DMS53 treated with DMSO at 0.1 percent for 48 hours (cell line): ENCODE measurements around the gene UBE2E2.
"Not testable (repeated sequence)": the region's sequence is repeated elsewhere in the genome, so short reads cannot be mapped to it uniquely, and the experiment has no call there.

ENCODE experiments used
- DNase-seq: peaks from one replicate; lab custom pipeline; 2025; ENCODE audit not compliant: unreplicated experiment; lab: John Stamatoyannopoulos, UW

UBE2E2 gene

DNA sequence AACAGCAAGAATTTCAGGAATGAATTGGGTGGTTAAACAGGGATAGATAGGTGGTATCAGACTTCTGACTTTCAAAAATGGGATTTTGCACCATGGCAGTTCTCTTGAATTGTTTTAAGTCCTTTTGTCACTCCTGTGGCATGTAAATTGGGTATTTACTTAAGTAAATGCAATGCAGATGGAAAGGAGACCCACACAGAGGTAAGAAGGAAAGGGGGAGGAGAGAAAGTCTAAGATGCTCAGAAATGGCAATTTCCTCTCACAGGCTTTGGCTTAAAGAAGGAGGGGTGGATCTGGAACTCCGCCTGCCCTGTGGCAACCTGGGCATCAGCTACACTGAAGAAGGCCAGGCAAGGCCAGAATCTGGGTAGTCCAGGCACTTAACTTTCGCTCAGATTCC is 405.5 kb downstream of the UBE2E2 start:
- no peak for DNase-seq

DNA sequence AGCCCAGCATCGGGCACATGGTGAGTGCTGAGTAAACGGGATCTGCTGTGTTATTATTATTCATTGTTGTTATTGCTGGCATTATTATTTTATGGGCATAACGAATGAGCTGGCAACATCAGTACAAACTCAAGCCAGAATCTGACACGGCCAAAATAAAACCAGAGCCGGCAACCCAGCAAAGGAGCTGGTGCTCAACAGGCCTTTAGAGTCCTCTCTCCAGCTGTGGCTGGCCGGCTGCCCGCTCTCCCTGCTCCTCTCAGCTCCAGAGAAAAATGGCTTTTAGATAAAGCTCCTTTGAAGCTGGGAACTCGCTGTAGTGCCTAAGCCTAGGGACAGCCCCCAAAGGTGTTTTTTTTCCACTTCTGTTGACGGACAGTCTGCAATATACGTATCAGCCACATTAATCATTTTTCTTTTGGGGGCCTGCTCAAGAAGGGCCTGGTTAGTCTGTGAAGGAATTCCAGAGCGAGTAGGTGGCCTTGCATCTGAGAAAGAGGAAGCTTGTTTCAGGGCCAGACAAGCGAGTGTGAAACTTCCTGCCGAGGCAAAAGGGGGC is 408.7 kb downstream of the UBE2E2 start:
- DNase-seq, result no peak

DNA sequence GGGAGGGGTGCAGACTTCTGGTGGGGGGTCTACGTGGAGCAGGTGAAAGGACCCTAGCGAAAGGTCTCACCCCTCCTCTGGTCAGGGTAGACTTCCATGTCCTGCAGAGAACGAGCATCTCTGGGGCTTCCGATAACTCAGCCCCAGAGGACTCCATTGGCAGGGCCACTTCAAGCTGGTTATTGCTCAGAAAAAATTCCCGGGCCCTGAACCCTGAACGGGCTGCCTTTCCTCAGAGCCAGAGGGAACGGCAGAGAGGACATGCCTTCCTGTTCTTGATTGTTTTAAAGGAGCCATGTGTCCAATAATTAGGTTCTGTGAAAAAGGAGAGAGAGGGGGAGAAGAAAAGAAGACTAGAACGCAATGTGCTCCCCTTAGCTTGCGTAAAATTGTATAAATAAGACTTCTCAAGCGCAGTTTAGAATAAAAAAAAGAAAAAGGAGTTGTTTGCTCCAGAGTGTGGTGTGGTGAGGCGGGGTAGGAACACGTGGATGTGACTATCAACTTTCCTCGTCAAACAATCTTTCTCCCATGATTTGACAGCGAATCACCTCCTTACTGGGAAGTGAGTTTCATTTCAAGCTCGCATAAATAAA is 409.3 kb downstream of the UBE2E2 start:
- no peak for DNase-seq

DNA sequence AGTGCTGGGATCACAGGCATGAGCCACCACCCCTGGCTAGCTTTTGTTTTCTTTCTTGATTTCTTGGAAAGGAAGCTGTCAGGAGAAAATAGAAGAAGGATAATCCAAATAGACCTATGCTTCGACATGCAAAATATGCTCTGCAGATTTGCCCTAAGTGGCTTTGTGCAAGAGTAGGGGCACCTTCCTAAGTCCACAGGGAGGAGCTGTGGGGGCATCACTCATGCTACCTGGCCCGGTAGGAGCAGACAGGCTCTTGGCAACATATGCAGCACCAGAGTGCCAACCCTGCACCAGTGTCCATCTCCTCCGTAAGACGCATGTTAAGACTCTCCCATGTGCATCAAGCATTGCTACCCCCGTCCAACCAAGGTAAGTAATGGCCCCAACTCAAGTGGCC is 411.9 kb downstream of the UBE2E2 start:
- DNase-seq, result no peak

DNA sequence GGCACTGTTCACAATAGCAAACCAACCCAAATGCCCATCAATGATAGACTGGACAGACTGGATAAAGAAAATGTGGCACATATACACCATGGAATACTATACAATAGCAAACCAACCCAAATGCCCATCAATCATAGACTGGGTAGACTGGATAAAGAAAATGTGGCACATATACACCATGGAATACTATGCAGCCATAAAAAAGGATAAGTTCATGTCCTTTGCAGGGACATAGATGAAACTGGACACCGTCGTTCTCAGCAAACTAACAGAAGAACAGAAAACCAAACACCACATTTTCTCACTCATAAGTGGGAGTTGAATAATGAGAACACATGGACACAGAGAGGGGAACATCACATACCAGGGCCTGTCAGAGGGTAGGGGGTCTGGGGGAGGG is 415.3 kb downstream of the UBE2E2 start:
- DNase-seq, result not testable (repeated sequence)

DNA sequence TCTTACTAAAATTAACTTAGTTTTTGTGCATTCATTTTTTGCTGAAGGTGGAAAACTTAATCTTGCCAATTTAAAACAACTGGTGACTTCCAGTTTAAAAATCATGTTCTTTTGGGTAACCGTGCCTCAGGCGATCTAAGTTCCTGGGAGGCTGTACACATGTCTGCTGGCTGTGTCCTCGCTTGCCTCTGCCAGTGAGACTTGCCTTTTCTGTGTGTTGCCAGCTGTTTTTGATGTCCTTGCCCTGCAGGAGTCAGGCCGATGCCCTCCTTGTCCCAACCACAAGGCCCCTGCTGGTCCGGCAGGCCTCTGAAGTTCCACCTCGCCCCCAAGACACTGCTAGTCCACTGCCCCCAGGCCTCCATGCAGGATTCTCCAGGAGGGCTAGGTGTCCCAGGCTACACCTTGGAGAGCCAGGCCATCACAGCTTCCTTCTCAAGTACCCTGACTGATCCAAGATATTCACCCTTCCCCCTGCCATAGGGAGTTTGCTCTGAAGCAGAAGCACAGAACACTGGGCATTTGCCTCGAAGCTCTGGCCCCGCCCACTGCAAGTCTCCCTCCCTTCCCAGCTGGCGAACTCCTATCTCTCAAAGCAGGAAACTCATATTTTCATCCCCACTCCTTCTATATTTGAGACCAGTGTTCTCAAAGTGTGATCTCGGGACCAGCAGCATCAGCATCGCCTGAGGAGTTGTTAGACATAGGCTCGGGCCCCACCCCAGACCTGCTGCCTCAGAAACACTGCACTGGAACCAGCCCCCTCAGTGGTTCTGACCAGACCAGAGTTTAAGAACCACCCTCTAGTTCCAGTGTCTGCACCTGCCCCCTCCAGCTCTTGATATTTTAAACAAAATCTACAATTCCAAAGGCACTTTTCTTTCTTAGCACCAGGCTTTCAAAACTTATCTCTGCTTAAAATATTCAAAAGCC is 416.8 kb downstream of the UBE2E2 start:
- DNase-seq, result no peak

DNA sequence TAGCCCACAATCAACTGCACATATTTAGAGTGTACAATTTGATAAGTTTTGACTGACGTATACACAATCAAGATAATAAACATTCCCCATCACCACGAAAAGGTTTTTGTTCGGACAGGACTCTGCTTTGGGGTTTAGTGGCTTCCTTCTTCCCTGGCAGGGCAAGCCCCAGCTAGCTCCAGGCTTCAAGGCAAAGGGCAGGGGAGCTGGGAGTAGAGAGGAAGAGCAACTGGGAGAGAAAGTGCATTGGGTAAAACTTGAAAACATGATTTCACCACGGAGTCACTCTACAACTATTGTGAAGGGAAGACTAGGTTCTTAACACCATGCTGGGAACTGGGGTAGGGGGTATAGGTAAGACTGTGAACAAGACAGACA is 417.5 kb downstream of the UBE2E2 start:
- DNase-seq, result no peak

DNA sequence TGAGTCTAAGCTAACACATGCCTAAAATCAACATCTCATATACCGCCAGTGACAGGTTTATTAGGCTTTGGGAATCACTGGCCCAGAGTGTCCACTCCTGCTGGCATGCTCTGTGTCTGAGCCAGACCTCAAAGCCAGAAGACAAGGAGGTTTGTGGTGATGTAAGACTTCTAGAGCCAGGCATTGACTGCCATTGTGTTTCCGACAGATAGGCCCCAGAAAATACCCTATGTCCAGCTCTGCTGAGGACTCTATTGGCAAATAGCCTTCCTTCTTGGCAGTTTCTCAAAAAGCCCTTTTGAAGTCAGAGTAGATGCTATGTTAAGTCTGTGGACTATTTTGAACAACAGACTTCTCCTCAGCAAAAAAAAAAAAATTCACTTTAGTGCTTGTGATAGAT is 420.7 kb downstream of the UBE2E2 start:
- DNase-seq, result no peak

DNA sequence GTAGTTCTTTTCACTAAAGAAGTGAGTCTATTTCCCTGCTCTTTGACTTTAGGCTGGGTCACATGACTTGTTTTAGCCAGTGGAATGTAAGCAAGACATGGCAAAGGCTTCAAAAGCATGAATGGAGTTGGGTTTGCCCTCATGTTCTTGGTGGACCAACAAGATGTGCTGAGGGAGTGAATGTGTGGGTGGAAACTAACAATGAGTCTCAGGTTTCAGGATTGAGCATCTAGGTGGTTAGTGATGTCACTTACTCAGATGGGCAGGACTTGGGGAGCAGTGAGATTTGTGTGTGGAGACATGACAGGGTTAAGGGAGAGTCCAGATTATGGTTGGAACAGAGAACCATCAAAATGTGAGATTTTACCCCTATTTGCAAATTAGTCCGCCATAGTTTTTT is 421.2 kb downstream of the UBE2E2 start:
- DNase-seq, result no peak

DNA sequence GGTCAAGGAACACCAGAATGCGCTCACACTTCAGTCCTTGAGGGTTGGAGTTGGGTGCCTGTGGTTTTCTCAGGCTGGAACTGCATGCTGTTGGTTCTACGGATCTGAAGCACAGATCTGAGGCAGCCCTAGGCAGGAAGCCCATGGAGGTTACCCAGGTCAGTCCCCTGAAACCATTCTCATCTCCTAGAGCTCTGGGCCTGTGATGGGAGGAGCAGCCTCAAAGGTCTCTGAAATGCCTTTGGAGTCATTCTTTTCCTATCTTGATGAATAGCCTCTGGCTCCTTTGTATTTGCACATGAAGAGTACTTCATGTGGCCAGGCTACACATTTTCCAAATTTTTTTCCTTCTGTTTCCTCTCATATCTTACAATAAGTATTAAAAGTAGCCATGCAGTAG is 423.3 kb downstream of the UBE2E2 start:
- DNase-seq, result no peak

DNA sequence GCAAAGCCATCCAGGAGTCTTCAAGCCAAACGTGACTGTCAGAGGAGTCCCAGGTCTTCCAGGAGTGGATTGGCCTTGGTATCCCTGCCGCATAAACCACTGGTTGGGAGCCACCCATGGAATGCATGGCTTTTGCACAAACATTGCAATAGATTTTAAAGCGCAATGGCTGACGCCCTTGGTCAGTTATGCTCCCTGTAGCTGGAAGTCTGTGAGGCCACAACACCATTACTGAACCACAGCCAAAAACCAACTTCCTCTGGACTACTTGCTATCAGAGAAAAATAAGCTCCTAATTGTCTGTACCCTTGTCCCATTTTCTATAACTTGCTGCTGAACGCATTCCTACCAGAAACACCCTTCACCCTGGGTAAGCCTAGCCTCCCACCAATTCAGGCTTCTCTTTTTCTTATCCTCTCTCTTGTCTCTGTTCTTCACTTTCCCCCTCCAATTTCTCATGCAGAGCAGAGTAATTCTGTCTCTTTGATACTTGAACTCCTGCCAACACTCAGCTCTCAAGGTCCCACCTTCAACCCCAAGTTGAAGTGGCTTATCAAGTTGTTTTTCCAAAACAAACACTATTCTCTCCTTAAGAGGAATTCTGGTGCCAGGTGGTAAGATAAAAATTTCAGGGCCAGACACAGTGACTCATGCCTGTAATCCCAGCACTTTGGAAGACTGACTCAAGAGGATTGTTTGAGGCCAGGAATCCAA is 426.2 kb downstream of the UBE2E2 start:
- peak; percentile 7 for DNase-seq

DNA sequence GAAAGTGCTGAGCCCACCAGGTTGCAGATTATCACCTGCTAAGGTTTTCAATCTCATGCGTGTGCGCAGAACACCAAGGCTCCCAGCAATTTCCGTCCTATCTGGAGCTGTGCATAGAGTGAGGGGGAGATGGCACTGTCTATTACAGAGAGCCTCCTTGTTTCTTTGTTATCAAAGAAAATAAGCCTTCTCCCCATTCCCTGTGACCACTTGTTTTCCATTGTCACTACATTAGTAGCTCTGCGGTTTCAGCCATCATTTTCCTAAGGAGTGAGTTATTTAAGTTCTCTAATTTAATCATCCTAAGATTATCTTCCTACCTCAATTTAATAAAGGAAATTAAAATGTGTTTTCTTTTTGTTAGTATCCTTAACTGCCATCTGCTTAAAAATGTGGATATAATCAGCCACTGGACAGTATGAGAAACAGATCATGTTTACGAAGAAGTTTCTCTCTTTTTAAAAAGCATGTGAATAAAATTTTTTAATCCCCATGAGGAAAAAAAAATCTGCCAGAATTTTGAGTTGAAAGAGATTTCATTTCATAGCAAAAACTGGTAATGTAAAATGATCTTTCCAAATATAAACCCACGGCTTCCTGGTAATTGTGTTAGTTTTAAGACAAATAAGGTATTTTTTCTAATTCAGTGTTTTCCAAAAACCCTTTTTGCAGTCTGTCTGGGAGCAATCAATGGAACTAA is 430.3 kb downstream of the UBE2E2 start:
- no peak for DNase-seq

DNA sequence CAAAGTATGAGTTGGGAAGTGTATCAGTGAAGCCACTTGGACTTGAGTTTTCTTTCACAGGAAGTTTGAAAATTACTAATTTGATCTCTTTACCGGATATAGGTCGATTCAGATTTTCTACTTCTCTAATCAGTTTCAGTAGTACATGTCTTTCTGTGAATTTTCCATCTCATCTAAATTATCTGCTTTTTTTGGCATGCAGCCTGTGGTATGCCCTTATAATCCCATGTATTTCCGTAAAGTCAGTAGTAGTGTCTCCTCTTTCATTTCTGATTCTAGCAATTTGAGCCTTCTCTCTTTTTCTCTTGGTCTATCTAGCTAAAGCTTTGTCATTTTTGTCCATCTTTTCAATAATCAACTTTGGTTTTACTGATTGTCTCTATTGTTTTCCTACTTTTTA is 434.2 kb downstream of the UBE2E2 start:
- no peak for DNase-seq

DNA sequence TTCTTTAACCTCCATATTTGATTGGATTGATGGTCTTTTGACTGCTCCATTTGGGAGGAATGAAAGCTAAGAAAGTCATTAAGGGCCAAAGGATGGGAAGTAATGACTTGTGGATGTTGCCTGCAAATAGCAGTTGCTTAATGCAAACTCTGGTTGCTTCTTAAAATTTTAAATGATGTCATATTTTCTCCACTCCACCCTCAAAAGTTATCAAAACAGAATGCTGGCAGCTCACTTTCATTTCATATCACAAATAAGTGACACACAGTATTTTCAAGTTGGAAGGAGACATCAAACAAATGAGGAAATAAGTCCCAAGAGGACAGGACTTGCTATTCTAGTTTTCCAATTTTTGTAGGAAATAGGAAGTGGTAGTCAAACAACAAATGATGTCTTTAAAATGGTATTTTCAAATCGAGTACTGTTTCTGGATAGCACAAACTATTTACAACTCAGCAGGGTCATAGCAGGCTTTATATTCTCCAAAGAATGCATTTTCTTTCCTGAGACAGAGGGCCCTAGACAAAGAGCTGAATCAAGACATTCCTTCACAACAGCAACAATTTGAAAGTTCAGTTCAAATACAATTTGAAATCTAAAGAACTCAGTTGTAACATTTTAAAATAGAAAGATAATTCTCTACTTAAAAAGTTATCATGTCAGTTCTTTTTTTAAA is 437.5 kb downstream of the UBE2E2 start:
- no peak for DNase-seq
